Parathyroid adenoma (tissue), 2 donors: Measurements from ENCODE around the gene RALGAPA1.
A peak's percentile ranks its signal among the peaks of the same experiment; 100 is the strongest.
"Not testable (repeated sequence)": the region's sequence is repeated elsewhere in the genome, so short reads cannot be mapped to it uniquely, and the experiment has no call there.

ENCODE experiments used
- H2AFZ ChIP-seq: fragments of 300-600 bp; sonication (generic); one replicate; pipeline ENCODE4 v1.7.0; 2017; ENCODE audit warnings: antibody characterized with exemption, mild to moderate bottlenecking
- H3K27ac ChIP-seq: fragments of 300-600 bp; sonication (generic); one replicate; pipeline ENCODE4 v1.7.0; 2017
- H3K27me3 ChIP-seq: fragments of 300-600 bp; sonication (generic); one replicate; pipeline ENCODE4 v1.7.0; 2017; ENCODE audit warnings: low read length; ENCODE audit not compliant: control insufficient read depth, insufficient read depth
- H3K36me3 ChIP-seq: fragments of 300-600 bp; sonication (generic); one replicate; pipeline ENCODE4 v1.7.0; 2017; ENCODE audit warnings: low read length; ENCODE audit not compliant: control insufficient read depth, insufficient read depth
- H3K4me1 ChIP-seq: fragments of 300-600 bp; sonication (generic); one replicate; pipeline ENCODE4 v1.7.0; 2017; ENCODE audit warnings: control low read depth
- H3K4me2 ChIP-seq: fragments of 300-600 bp; sonication (generic); one replicate; pipeline ENCODE4 v1.7.0; 2017; ENCODE audit warnings: low read length
- H3K4me3 ChIP-seq: fragments of 300-600 bp; sonication (generic); one replicate; pipeline ENCODE4 v1.7.0; 2017; ENCODE audit warnings: low read depth, low read length
- H3K79me2 ChIP-seq: fragments of 300-600 bp; sonication (generic); one replicate; pipeline ENCODE4 v1.7.0; 2017; ENCODE audit warnings: control low read depth
- H3K9ac ChIP-seq: fragments of 300-600 bp; sonication (generic); one replicate; pipeline ENCODE4 v1.7.0; 2017; ENCODE audit warnings: mild to moderate bottlenecking
- H3K9me3 ChIP-seq: fragments of 300-600 bp; sonication (generic); one replicate; pipeline ENCODE4 v1.7.0; 2017; ENCODE audit warnings: low read length; ENCODE audit not compliant: control insufficient read depth
- TF ChIP-seq, protein P1 (sequence below): fragments of 300-600 bp; sonication (generic); IDR thresholded peaks from one replicate; pipeline ENCODE4 v1.7.0; 2017; ENCODE audit warnings: antibody characterized with exemption, mild to moderate bottlenecking
- donor health status: primary hyperparathyroidism.

RALGAPA1 gene

DNA sequence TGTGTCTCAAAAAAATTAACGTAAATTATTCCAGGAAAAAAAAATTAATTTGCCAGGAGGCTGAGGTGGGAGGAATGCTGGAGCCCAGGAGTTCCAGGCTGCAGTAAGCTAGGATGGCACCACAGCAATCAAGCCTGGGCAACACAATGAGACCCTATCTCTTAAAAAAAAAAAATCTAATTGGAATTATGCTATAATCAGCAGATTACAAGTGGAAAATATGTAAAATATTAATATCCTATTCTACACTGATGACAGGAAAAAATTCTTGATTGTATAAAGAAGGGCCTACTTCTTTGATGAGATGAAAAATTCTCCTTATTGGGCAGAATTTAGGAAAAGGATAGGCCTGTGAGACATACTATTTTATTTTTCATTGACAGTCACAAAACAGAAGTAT lies 114.0 kb downstream of the RALGAPA1 start:
- H3K9ac ChIP-seq, result no peak overlapping the region
- peaks cover 3% of the 10 kb centered on the region for H3K4me1 ChIP-seq
- H3K9me3 ChIP-seq, result no peaks in the 10 kb centered on the region
- H3K36me3 ChIP-seq, result no peaks in the 10 kb centered on the region
- no peak overlapping the region for H3K27ac ChIP-seq
- H2AFZ ChIP-seq, result no peak overlapping the region
- TF ChIP-seq, protein P1, sequence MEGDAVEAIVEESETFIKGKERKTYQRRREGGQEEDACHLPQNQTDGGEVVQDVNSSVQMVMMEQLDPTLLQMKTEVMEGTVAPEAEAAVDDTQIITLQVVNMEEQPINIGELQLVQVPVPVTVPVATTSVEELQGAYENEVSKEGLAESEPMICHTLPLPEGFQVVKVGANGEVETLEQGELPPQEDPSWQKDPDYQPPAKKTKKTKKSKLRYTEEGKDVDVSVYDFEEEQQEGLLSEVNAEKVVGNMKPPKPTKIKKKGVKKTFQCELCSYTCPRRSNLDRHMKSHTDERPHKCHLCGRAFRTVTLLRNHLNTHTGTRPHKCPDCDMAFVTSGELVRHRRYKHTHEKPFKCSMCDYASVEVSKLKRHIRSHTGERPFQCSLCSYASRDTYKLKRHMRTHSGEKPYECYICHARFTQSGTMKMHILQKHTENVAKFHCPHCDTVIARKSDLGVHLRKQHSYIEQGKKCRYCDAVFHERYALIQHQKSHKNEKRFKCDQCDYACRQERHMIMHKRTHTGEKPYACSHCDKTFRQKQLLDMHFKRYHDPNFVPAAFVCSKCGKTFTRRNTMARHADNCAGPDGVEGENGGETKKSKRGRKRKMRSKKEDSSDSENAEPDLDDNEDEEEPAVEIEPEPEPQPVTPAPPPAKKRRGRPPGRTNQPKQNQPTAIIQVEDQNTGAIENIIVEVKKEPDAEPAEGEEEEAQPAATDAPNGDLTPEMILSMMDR, result no peak
- H3K4me3 ChIP-seq, result no peak overlapping the region
- no peak overlapping the region for H3K4me2 ChIP-seq
- no peaks in the 10 kb centered on the region for H3K27me3 ChIP-seq
- H3K79me2 ChIP-seq, result no peaks in the 10 kb centered on the region

DNA sequence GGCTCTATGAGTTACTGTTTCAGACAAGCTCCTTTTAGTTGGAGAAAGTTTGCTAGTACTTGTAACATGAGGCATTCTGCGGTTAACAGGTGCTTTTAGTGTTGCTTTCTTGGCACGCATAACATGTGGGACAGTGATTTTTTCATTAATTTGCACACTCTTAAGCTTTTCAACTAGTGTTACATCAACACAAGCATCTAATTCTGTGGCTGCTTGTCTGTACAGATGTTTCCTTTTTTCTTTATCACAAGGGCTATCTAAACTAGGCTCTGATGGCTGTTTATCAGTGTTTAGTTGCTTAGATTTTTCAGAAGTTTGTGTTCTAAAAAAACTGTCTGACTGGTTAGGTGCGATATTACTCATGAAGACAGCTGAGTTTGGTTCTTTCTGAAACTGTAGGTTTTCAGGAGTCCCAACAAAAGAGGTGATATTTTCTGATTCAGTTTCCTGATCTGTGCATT lies 120.1 kb downstream of the RALGAPA1 start:
- Histone ChIP-seq H3K27ac (no peak overlapping the region), H3K9ac (no peak overlapping the region), H3K79me2 (no peaks in the 10 kb centered on the region), H3K27me3 (no peaks in the 10 kb centered on the region), H3K9me3 (no peaks in the 10 kb centered on the region), H3K4me2 (no peak overlapping the region), H3K36me3 (no peaks in the 10 kb centered on the region), H3K4me3 (no peak overlapping the region), H3K4me1 (no peaks in the 10 kb centered on the region), H2AFZ (no peak overlapping the region)
- TF ChIP-seq, protein P1, result no peak

DNA sequence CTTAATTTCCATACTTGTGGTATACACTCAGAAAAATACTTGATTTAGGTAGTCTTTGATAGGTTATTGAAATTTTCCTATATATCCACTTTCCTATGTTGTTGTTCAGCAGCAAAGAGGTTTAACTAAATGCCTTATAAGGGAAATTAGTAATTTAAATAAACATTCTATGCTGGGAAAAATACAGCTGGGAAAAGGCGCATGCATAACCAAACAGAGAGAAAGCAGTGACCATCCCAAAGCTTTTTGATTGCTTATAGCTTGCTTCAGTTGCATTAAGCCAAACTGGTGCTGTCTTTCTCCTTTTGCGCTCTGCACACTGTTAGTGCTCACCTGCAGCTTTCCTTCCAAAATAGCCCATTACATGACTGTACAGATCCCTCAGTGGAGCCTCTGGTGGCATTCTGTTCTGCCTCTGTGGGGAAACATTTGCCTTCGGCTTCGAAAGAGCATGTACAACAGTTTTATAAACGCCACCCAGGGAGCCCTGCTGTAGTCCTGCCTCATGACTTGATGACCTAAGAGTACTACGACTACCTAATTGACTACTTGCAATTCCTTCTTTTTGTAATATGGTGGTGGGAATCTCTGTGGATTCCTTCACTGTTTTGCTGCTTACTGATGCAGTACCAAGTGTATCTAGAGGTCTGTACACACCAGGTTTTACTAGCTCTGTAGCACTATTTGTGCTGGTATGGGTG lies 120.8 kb downstream of the RALGAPA1 start:
- no peaks in the 10 kb centered on the region for H3K9me3 ChIP-seq
- H3K4me2 ChIP-seq, result no peak overlapping the region
- no peak overlapping the region for H3K4me3 ChIP-seq
- no peak overlapping the region for H2AFZ ChIP-seq
- no peak overlapping the region for H3K9ac ChIP-seq
- TF ChIP-seq, protein P1, result no peak
- H3K27ac ChIP-seq, result no peak overlapping the region
- no peaks in the 10 kb centered on the region for H3K4me1 ChIP-seq
- H3K36me3 ChIP-seq, result no peaks in the 10 kb centered on the region
- no peaks in the 10 kb centered on the region for H3K27me3 ChIP-seq
- no peaks in the 10 kb centered on the region for H3K79me2 ChIP-seq

DNA sequence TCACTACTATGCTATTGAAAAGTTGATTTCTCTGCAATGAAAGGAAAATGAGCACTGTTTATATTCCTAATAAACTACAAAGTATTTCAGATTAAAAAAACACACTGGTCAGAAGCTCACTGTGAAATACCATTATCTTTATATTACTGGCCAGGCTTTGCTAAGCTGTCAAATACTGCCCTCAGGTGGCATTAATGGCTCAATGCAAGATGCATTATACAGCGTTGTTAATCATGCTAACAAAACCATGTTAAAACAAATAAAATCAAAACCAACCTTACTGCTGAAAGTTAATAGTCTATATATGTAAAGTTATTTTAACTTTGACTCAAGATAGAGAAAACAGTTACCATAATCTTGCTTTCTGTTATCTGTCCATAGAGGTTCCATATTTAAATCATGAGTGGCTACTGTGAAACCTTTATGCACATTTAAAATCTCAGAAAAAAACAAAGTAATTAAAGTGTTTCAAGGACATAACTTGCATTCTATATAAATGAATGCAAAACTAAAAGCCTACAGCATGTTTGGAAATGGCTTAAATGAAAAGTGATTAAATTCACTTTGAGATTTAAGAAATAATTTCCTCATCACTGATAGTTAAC lies 121.7 kb downstream of the RALGAPA1 start:
- Histone ChIP-seq H3K4me2 (no peak overlapping the region), H2AFZ (no peak overlapping the region), H3K27ac (no peak overlapping the region), H3K79me2 (no peaks in the 10 kb centered on the region), H3K27me3 (no peaks in the 10 kb centered on the region), H3K9ac (no peak overlapping the region), H3K36me3 (no peaks in the 10 kb centered on the region), H3K4me3 (no peak overlapping the region), H3K4me1 (no peaks in the 10 kb centered on the region), H3K9me3 (no peaks in the 10 kb centered on the region)
- TF ChIP-seq, protein P1, result peak; percentile 79

DNA sequence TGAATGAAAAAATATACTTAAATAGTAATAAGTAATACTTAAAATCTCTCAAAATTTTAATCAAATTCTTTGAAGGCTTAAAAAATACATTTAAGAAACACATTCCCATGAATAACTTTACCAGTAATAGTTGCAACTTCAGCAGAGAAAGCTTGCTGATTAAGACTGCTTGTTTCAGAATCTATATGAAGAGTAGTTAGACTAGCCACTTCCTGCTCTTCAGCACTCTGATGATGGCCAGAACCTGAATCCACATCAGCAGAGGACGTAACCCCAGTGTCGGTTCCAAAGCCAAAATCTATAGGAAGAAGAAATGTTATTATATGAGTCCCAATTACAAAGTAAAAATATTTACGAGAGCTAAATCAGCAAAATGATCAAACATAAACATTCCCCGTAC lies 125.4 kb downstream of the RALGAPA1 start:
- H3K9me3 ChIP-seq, H2AFZ ChIP-seq, H3K27ac ChIP-seq, H3K36me3 ChIP-seq, H3K4me2 ChIP-seq, H3K4me1 ChIP-seq, H3K79me2 ChIP-seq, H3K27me3 ChIP-seq, H3K9ac ChIP-seq, H3K4me3 ChIP-seq: not testable (repeated sequence)
